ENCODE data around the gene KLHL26.

The KLHL26 gene

DNA sequence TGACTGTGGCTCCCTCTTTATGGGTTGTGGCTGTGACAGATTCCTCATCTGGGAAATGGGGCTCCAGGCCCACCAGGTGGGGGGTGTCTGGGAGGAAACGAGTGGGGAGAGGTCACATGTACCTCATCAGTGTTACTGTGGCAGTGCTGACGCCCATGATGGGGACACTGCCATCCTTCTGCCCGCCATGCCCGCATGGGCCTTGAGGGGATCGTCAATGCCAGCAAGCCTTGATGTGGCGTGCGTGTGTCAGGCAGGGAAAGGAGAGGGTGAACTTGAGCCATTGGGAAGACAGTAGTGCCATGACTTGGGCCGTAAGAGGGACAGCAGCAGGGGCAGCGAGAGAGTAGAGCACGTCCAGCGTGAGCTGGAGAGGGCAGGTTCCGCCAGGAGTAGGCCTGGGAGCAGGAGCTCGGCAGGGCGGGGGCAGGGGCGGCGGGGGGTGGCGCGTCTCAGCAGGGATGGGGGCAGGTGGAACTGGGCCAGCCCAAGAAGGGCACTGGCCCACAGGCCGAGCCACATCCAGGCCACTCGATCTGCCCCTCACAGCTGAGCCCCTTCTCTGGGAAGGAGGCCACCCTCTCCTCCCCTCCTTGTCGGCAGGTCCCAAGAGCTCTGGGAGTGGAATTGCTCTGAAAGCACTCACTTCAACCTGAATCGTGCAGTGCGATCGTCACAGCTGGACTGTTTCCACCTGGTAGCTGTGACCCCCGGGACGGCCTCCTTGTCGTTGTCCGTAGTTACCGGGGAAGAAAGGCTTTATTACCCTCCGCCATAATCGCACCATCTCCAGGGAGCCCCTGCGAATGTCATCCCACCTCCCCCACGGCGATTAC lies 9.9 kb downstream of the KLHL26 start:
- TF ChIP-seq, protein P1, sequence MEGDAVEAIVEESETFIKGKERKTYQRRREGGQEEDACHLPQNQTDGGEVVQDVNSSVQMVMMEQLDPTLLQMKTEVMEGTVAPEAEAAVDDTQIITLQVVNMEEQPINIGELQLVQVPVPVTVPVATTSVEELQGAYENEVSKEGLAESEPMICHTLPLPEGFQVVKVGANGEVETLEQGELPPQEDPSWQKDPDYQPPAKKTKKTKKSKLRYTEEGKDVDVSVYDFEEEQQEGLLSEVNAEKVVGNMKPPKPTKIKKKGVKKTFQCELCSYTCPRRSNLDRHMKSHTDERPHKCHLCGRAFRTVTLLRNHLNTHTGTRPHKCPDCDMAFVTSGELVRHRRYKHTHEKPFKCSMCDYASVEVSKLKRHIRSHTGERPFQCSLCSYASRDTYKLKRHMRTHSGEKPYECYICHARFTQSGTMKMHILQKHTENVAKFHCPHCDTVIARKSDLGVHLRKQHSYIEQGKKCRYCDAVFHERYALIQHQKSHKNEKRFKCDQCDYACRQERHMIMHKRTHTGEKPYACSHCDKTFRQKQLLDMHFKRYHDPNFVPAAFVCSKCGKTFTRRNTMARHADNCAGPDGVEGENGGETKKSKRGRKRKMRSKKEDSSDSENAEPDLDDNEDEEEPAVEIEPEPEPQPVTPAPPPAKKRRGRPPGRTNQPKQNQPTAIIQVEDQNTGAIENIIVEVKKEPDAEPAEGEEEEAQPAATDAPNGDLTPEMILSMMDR (IDR thresholded peaks at IDR 0.05; ENCODE audit: low read depth, low read length): no peak
- TF ChIP-seq EZH2phosphoT487 (IDR thresholded peaks at IDR 0.05; ENCODE audit: low read depth): no peak
- Histone ChIP-seq H3K36me3 (replicated peaks; ENCODE audit: low read depth, low read length) (no peaks in the 10 kb centered on the region), H3K4me3 (ENCODE audit: low read length) (no peak overlapping the region), H3K9me3 (ENCODE audit: insufficient read depth, low read length) (no peaks in the 10 kb centered on the region), H3K9ac (ENCODE audit: low read length) (no peak overlapping the region), H3K27ac (ENCODE audit: low read length) (no peak overlapping the region), H3K27me3 (ENCODE audit: low read depth, low read length) (no peaks in the 10 kb centered on the region), H3K4me2 (ENCODE audit: low read length) (no peak overlapping the region), H4K20me1 (ENCODE audit: insufficient read depth, low read length) (peaks cover 50% of the 10 kb centered on the region), H3K79me2 (ENCODE audit: low read length) (peaks cover 24% of the 10 kb centered on the region; the same call in 1 of the 2 replicates), H2AFZ (ENCODE audit: low read depth, low read length) (no peak overlapping the region), H3K4me1 (ENCODE audit: low read length) (peaks cover 7% of the 10 kb centered on the region)

DNA sequence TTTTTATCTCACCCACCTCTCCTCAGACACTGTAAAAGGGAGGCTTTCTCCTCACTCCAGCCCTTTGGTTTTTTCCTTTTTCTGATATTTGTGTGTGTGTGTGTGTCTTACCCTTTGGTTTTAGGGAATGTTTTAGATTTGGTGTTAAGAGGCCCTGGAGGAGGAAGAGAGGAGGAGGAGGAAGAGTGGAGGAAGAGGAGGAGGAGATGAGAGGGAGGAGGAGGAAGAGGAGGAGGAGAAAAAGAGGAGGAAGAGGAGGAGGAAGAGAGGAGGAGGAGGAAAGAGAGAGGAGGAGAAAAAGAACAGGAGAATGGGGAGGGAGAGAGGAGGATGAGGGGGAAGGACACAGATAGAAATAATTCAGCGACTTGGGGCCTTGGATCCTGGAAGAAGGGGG lies 10.5 kb downstream of the KLHL26 start:
- H3K9me3 ChIP-seq (ENCODE audit: insufficient read depth, low read length): no peaks in the 10 kb centered on the region
- no peak overlapping the region for H3K4me3 ChIP-seq (ENCODE audit: low read length)
- H3K79me2 ChIP-seq (ENCODE audit: low read length): peaks cover 19% of the 10 kb centered on the region; the same call in 1 of the 2 replicates
- H3K4me2 ChIP-seq (ENCODE audit: low read length): no peak overlapping the region
- peaks cover 50% of the 10 kb centered on the region for H4K20me1 ChIP-seq (ENCODE audit: insufficient read depth, low read length)
- H3K36me3 ChIP-seq (replicated peaks; ENCODE audit: low read depth, low read length): no peaks in the 10 kb centered on the region
- H3K27me3 ChIP-seq (ENCODE audit: low read depth, low read length): no peaks in the 10 kb centered on the region
- H3K9ac ChIP-seq (ENCODE audit: low read length): no peak overlapping the region
- peaks cover 7% of the 10 kb centered on the region for H3K4me1 ChIP-seq (ENCODE audit: low read length)
- H2AFZ ChIP-seq (ENCODE audit: low read depth, low read length): no peak overlapping the region
- no peak overlapping the region for H3K27ac ChIP-seq (ENCODE audit: low read length)
- TF ChIP-seq, protein P1 (IDR thresholded peaks at IDR 0.05; ENCODE audit: low read depth, low read length): no peak
- no peak for TF ChIP-seq EZH2phosphoT487 (IDR thresholded peaks at IDR 0.05; ENCODE audit: low read depth)

DNA sequence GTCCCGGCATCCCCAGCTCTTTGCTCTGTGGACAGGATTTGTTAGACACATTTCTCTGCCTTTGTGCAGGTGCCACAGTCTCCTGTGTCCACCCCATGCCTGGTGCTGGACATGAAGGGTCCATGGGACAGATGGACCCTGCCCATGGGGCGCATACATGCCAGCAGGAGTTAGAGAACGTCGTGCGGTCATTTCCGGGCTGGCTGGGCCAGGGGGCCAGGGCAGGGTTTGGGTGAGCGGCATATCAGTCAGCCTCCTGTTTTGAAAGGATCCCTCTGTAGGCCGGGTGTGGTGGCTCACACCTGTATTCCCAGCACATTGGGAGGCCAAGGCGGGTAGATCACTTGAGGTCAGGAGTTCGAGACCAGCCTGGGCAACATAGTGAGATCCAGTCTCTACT lies 11.0 kb downstream of the KLHL26 start:
- no peaks in the 10 kb centered on the region for H3K36me3 ChIP-seq (replicated peaks; ENCODE audit: low read depth, low read length)
- no peak overlapping the region for H3K27ac ChIP-seq (ENCODE audit: low read length)
- H3K9ac ChIP-seq (ENCODE audit: low read length): no peak overlapping the region
- no peak overlapping the region for H3K4me3 ChIP-seq (ENCODE audit: low read length)
- H3K4me2 ChIP-seq (ENCODE audit: low read length): no peak overlapping the region
- H3K27me3 ChIP-seq (ENCODE audit: low read depth, low read length): no peaks in the 10 kb centered on the region
- peaks cover 19% of the 10 kb centered on the region; the same call in 1 of the 2 replicates for H3K79me2 ChIP-seq (ENCODE audit: low read length)
- H4K20me1 ChIP-seq (ENCODE audit: insufficient read depth, low read length): peaks cover 54% of the 10 kb centered on the region
- no peak overlapping the region for H2AFZ ChIP-seq (ENCODE audit: low read depth, low read length)
- no peaks in the 10 kb centered on the region for H3K9me3 ChIP-seq (ENCODE audit: insufficient read depth, low read length)
- no peak for TF ChIP-seq EZH2phosphoT487 (IDR thresholded peaks at IDR 0.05; ENCODE audit: low read depth)
- TF ChIP-seq, protein P1 (IDR thresholded peaks at IDR 0.05; ENCODE audit: low read depth, low read length): no peak
- H3K4me1 ChIP-seq (ENCODE audit: low read length): peaks cover 7% of the 10 kb centered on the region

DNA sequence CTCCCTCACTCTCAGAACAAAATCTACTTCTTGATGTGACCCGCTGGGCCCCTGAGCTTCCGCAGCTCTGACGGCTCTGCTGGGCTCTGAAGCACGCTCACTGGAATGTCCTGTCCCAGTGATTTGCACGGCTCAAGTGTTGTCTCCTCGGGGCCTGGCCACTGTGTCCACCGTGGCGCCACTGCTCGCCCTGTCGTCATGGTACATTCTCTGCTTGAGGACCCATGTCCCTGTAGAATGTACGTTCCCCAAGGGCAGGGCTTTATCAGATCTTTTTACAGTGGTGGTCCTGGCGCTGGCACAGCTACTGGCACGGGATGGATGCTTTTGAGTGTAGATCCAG lies 12.1 kb downstream of the KLHL26 start:
- H3K36me3 ChIP-seq (replicated peaks; ENCODE audit: low read depth, low read length): no peaks in the 10 kb centered on the region
- no peak overlapping the region for H3K9ac ChIP-seq (ENCODE audit: low read length)
- H2AFZ ChIP-seq (ENCODE audit: low read depth, low read length): no peak overlapping the region
- H3K4me2 ChIP-seq (ENCODE audit: low read length): no peak overlapping the region
- H3K4me1 ChIP-seq (ENCODE audit: low read length): peaks cover 7% of the 10 kb centered on the region
- peaks cover 14% of the 10 kb centered on the region; the same call in 1 of the 2 replicates for H3K79me2 ChIP-seq (ENCODE audit: low read length)
- TF ChIP-seq, protein P1 (IDR thresholded peaks at IDR 0.05; ENCODE audit: low read depth, low read length): no peak
- no peak for TF ChIP-seq EZH2phosphoT487 (IDR thresholded peaks at IDR 0.05; ENCODE audit: low read depth)
- H3K4me3 ChIP-seq (ENCODE audit: low read length): no peak overlapping the region
- no peak overlapping the region for H3K27ac ChIP-seq (ENCODE audit: low read length)
- H4K20me1 ChIP-seq (ENCODE audit: insufficient read depth, low read length): peaks cover 52% of the 10 kb centered on the region
- H3K27me3 ChIP-seq (ENCODE audit: low read depth, low read length): no peaks in the 10 kb centered on the region
- no peaks in the 10 kb centered on the region for H3K9me3 ChIP-seq (ENCODE audit: insufficient read depth, low read length)
